Right lobe of liver (tissue), 6 donors: ENCODE data around the gene POLG. TPM values are rescaled to one million over a fixed set of nuclear protein-coding genes. Genes with fewer than 3 reads are reported as not detected.

Experiments used
- ATAC-seq, 4 donors: fragments of 200-7000 bp; cut with Tn5 transposase; one replicate each; pipeline ENCODE4 v1.9.1; 2020; ENCODE audit warnings: mild to moderate bottlenecking in 4 of 4, moderate library complexity in 4 of 4
- DNase-seq, 3 donors: peaks; one replicate each; pipeline ENCODE4 v3.0.0-alpha.2; 2020
- H3K27ac ChIP-seq, 3 donors: fragments of 200-600 bp; one replicate each; pipeline ENCODE4 v1.8.0; 2022
- H3K27me3 ChIP-seq, 2 donors: fragments of 200-600 bp; one replicate each; pipeline ENCODE4 v1.8.0; 2022
- H3K36me3 ChIP-seq, 4 donors: fragments of 200-600 bp; sonication (generic) in 1 of 4; one replicate each; pipeline versions ENCODE4 v1.5.1 to v1.8.0; 2017 to 2022; ENCODE audit warnings: control low read depth in 1 of 4
- H3K4me1 ChIP-seq, 4 donors: fragments of 200-600 bp; sonication (generic) in 1 of 4; one replicate each; pipeline versions ENCODE4 v1.5.1 to v1.8.0; 2017 to 2022; ENCODE audit warnings: control low read depth in 1 of 4
- H3K4me3 ChIP-seq, 3 donors: fragments of 200-600 bp; one replicate each; pipeline ENCODE4 v1.8.0; 2022
- H3K9me3 ChIP-seq, 4 donors: fragments of 200-600 bp; sonication (generic) in 1 of 4; one replicate each; pipeline versions ENCODE4 v1.5.1 to v1.8.0; 2017 to 2022; ENCODE audit warnings: control low read depth in 1 of 4
- POLR2A ChIP-seq: fragments of 450-650 bp; IDR thresholded peaks from one replicate; pipeline ENCODE4 v1.6.1; 2017; ENCODE audit warnings: antibody characterized with exemption, mild to moderate bottlenecking
- WGBS: methylation state at CpG from one replicate; pipeline ENCODE4 v1.1.6; 2018; ENCODE audit warnings: low coverage, low lambda C conversion rate; ENCODE audit not compliant: insufficient coverage; ENCODE audit errors: missing lambda C conversion rate; 5-methylcytosine and 5-hydroxymethylcytosine counted together
- intact Hi-C, 2 donors: fragments of 100-400 bp; cut with DNase I; formaldehyde crosslinking; loops; one replicate each; pipeline versions ENCODE4 v1.11.2 to v1.14.1; 2022
- total RNA-seq, 6 experiments: library from RNA; depleted of rRNA in 2 of 6; stranded (reverse); fragments of >200 nt in 2 of 6; fragmentation: NEBNext Ultra II Directional in 3 of 6; extraction: Animal tissue kit (Norgen Biotek cat#: 25700) in 3 of 6; gene quantifications; one replicate each; pipeline versions ENCODE4 v1.1.0 to v1.2.4, GENCODE V29; 2016 to 2023
- TF ChIP-seq, protein P1 (sequence below), 4 donors: fragments of 200-600 bp in 3 of 4; fragments of 450-650 bp in 1 of 4; IDR thresholded peaks; one replicate each; pipeline versions ENCODE4 v1.5.1 to v1.8.0; 2016 to 2022; ENCODE audit warnings: antibody characterized with exemption in 4 of 4, mild to moderate bottlenecking in 2 of 4
- donor health status: DM: no; HTN: yes; CAD: no.
- donor health status: DM: no; HTN: no; CAD: no.
- donor health status: DM: no; HTN: no; CAD: no.
- donor health status: DM: no; HTN: yes; CAD: no.
- donor health status: DM: no; HTN: yes; CAD: no.

Gene POLG
- total RNA-seq, 6 experiments from 2014 or later: 26.3 to 34.7 (median 30.3) TPM

DNA sequence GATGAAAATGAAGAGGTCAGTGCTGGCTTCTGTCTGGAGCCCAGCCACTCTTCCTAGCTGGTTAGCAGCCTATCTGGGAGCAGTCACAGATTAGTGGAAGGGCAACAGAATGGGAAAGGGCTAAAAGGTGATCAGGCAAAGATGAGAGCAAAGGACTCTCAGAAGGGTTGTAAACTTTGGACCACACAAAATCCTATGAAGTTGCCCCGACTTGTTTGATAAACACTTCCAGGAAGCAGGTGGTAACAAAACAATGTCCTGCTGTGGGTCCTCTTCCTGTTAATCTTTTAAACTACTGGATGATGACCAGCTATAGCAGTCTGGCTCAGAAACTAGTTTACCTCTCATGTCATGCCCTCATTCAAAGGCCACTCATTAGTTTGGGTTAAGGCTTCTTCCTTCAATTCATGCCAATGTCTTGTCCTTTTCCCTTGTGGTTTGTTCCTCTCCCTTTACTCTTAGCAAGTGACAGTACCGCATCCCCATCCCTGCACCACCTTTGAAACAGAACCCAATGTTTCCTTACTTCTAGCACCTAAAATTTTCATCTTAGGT, 19.2 kb downstream of the POLG start:
- Histone ChIP-seq H3K27ac (no peak overlapping the region), H3K9me3 (no peaks in the 10 kb centered on the region), H3K4me1 (no peaks in the 10 kb centered on the region), H3K4me3 (no peak overlapping the region), H3K36me3 (peaks cover 0 to 57% (median 27%) of the 10 kb centered on the region in 4 donors), H3K27me3 (no peaks in the 10 kb centered on the region)
- ATAC-seq (peak in 3 of 4 donors; percentile 27 to 55 (median 38)), DNase-seq (no peak)
- WGBS: 56% methylated on average over 2 of the region's 2 CpGs
- no peak for TF ChIP-seq POLR2A
- TF ChIP-seq, protein P1, sequence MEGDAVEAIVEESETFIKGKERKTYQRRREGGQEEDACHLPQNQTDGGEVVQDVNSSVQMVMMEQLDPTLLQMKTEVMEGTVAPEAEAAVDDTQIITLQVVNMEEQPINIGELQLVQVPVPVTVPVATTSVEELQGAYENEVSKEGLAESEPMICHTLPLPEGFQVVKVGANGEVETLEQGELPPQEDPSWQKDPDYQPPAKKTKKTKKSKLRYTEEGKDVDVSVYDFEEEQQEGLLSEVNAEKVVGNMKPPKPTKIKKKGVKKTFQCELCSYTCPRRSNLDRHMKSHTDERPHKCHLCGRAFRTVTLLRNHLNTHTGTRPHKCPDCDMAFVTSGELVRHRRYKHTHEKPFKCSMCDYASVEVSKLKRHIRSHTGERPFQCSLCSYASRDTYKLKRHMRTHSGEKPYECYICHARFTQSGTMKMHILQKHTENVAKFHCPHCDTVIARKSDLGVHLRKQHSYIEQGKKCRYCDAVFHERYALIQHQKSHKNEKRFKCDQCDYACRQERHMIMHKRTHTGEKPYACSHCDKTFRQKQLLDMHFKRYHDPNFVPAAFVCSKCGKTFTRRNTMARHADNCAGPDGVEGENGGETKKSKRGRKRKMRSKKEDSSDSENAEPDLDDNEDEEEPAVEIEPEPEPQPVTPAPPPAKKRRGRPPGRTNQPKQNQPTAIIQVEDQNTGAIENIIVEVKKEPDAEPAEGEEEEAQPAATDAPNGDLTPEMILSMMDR (IDR thresholded peaks at IDR 0.05): no peak
- intact Hi-C loops: no loop called here

DNA sequence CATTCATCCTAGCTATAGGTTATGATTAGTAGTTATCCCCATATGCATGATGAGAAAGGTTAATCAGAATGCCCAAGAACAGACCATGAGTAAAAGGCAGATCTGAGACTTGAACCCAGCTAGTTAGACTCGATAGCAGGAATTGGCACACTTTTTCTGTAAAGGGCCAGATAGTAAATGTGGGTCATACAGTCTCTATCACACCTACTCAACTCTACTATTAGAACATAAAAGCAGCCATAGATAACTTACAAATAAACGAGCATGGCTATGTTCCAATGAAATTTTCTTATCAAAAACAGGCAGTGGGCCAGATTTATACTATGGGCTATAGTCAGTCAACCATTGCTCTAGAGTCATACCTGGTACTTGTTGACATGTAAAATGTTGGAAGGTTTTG, 24.6 kb downstream of the POLG start:
- WGBS: 69% methylated on average over 2 of the region's 2 CpGs
- intact Hi-C loops: no loop called here
- Histone ChIP-seq H3K4me3 (no peak overlapping the region), H3K4me1 (peaks cover 0 to 8% (median 0%) of the 10 kb centered on the region in 4 donors), H3K36me3 (peaks cover 0 to 3% (median 0%) of the 10 kb centered on the region in 4 donors), H3K9me3 (no peaks in the 10 kb centered on the region), H3K27ac (no peak overlapping the region), H3K27me3 (no peaks in the 10 kb centered on the region)
- no peak for TF ChIP-seq POLR2A
- TF ChIP-seq, protein P1 (IDR thresholded peaks at IDR 0.05): no peak
- ATAC-seq: no peak
- no peak for DNase-seq

DNA sequence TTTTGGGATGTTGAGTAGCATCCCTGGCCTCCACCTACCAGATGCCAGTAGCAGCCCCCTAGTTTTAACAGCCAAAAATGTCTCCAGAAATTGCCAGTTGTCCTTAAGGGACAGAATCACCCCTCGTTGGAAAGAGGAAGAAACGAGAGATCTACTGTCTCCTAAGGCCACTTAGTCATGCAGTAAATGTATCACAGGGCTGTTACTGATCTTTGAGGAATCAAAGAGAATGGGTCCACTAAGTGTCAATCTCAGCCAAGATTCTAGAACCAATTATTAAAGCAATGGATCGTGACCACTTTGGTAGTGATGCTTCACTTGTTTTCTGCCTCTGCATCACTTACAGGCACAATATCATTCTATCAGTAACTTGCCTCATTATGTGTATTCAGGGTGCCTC, 26.4 kb downstream of the POLG start:
- H3K4me3 ChIP-seq: no peak overlapping the region
- no peak for DNase-seq
- no peaks in the 10 kb centered on the region for H3K36me3 ChIP-seq
- TF ChIP-seq, protein P1 (IDR thresholded peaks at IDR 0.05): no peak
- no peak for TF ChIP-seq POLR2A
- ATAC-seq: no peak
- H3K9me3 ChIP-seq: no peaks in the 10 kb centered on the region
- no peaks in the 10 kb centered on the region for H3K27me3 ChIP-seq
- 96% methylated on average over 2 of the region's 3 CpGs for WGBS
- H3K4me1 ChIP-seq: peaks cover 0 to 8% (median 0%) of the 10 kb centered on the region in 4 donors
- H3K27ac ChIP-seq: no peak overlapping the region
- intact Hi-C loops: no loop called here

DNA sequence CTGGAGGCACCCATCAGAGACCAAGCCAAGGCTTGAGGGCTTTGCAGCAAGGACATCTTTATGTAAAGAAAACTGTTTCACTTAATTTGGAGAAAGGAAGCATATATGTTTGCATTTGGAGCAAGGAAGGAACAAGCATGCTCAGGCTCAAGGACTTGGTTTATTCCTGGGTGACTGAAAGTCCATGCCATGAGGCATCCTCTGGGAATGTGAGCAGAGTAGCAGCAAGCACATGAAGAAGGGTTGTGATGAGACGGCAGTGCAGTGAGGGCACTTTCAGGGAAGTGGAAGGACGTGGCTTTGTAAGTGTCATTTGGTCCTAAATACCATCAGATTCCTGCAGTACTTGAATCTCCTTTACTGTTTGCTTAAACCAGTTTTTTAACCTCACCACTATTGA, 26.8 kb downstream of the POLG start:
- Histone ChIP-seq H3K36me3 (no peaks in the 10 kb centered on the region), H3K4me3 (no peak overlapping the region), H3K27ac (no peak overlapping the region), H3K4me1 (peaks cover 0 to 8% (median 0%) of the 10 kb centered on the region in 4 donors), H3K27me3 (no peaks in the 10 kb centered on the region), H3K9me3 (no peaks in the 10 kb centered on the region)
- no peak for TF ChIP-seq POLR2A
- TF ChIP-seq, protein P1 (IDR thresholded peaks at IDR 0.05): no peak
- intact Hi-C loops: no loop called here
- DNase-seq (no peak), ATAC-seq (no peak)
- WGBS: 92% methylated on average over 2 of the region's 2 CpGs
